Putamen (tissue), 1 donor: ENCODE data around the gene IRF1.
"Not testable (repeated sequence)": the region's sequence is repeated elsewhere in the genome, so short reads cannot be mapped to it uniquely, and the experiment has no call there.

Experiments
- DNase-seq: peaks from one replicate; pipeline ENCODE4 v3.0.0-alpha.2; 2016; ENCODE audit warnings: low spot score

The IRF1 gene

DNA sequence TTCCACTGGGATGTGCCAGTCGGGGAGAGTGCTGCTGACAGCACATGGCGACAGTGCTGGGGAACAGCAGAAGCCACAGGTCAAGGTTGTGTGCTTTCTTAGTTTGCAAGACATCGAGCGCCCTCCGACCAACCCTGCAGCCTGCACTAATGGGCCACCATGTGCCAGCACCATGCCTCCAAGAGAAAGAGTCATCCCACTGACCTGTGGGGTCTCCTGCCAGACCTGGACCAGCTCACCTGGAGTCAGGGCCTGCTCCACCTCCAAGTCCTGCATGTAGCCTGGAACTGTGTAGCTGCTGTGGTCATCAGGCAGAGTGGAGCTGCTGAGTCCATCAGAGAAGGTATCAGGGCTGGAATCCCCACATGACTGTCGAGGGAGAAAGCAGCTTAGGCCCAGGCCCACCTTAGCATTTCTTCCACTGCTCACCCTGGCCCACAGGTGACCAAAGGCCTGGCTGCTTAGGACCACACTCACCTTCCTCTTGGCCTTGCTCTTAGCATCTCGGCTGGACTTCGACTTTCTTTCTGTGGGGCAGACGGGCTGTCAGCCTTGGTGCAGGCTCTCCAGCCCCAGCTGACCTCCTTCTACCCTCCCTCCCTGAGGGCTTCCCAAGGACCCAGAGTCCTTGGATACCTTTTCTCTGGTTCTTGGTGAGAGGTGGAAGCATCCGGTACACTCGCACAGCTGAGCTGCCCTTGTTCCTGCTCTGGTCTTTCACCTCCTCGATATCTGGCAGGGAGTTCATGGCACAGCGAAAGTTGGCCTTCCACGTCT lies 4.1 kb downstream of the IRF1 start:
- no peak for DNase-seq

DNA sequence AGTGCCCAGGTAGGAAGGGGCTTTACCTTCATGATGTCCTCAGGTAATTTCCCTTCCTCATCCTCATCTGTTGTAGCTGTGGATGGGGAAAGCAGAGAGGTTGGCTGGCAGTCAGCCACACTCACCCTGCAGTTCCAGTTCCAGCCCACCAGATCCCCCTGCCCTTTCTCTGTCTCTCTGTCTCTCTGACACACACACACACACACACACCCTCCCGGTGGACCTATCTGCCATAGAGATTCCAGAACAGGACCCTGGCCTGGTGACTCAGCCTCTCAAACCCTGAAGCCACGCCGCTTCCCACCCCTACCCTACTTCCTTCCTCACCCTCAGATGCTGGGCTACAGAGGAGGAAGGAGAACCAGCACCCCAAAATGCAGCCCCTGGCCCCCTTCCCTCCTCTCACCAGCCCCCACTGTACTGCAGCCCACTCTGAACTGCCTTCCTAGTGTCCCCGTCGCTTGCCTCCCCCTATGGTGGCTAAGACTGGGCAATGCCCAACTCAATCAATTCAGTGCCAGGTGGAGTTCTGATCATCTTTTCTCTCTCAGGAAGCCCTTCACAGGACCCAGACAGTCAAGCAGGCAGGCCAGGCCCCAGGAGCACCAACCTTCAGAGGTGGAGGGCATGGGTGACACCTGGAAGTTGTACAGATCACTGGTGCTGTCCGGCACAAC lies 4.8 kb downstream of the IRF1 start:
- no peak for DNase-seq

GRCh38 chr5:132484876-132485640 lies 5.5 kb downstream of the IRF1 start:
- DNase-seq: not testable (repeated sequence)

DNA sequence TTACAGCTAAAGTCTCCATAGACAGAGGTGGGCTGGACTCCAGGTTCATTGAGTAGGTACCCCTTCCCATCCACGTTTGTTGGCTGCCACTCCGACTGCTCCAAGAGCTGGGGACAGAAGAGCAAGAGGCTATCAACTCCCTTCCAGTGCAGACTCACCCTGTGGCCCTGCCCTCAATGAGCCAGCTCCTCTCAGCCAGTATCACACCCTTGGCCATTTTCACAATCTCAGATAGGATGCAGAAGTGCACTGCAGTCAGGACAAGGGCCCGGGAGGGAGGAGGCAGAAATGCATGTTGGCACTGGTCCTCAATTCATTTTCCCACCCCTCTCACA lies 6.2 kb downstream of the IRF1 start:
- DNase-seq: no peak

GRCh38 chr5:132483661-132484390 lies 6.7 kb downstream of the IRF1 start:
- no peak for DNase-seq

DNA sequence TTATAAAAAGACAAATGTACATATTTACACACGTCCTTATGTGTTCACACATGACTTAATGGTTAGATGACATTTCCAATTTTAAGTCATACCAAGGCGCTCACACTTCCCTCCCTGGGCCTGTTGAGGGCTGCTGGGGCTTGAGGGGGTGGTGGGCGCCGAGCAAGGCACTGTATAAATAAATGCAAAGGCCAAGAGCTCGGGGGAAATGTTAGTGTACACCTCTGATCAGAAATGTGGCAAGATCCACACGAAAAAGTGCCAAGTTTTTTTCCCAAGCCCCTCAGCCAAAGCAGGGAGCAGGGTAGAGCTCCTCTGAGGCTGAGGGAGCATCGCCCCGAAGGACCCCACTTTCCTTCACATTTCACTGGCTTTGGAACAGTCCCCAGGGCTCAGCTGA lies 7.5 kb downstream of the IRF1 start:
- DNase-seq: no peak

DNA sequence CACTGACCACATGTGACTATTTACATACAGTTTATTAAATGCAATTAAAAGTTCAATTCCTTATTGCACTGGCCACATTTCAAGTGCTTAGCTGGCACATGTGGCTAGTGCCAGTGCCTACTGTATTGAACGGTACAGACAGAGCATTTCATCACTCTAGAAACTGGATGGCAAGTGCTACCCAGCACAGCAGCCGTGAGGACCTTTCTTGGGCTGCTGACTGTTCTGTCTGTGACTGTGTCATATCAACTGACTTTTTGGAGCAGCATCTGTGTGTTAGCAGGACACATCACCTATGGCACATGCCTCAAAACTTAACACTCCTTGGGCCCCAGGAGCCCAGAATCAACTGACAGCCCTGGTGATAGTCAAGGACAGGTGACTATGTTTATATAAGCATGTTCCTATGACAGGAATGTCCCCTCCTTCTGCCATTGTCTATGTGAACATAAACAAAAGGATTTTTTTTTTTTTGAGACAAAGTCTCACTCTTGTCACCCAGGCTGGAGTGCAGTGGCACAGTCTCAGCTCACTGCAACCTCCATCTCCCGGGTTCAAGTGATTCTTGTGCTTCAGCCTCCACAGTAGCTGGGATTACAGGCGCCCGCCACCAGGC lies 8.9 kb downstream of the IRF1 start:
- no peak for DNase-seq

DNA sequence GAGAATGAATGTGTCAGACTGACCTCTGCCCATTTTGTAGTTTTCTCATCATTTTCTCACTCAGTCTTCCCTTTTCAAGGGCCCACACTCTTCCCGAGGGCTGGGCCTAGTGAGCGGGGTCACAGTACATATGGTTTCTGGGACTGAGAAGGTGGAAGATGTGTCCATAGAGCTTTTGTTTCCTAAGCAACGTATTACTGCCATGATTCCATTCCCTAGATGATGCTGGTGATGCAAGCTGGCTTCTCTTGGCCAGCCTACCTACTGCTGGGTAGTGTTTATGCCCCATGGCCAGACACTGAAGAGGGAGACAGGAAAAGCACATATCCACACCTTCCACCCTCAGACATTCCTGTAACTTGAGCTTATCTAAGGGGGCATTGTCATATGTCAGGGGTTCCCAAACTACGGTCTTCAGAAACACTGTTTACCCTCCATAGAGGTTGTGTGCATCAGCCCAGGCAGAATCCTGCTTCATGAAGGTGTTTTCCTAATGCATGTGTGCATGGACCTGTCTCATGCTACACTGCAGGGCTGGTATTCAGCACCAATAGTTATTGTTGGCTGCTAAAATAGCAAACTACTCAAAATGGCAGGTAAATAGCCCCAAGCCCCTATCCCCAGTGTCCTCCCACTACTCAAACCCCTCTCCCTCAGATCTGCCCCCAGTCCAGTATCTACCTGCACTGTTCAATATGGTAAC lies 9.5 kb downstream of the IRF1 start:
- no peak for DNase-seq

DNA sequence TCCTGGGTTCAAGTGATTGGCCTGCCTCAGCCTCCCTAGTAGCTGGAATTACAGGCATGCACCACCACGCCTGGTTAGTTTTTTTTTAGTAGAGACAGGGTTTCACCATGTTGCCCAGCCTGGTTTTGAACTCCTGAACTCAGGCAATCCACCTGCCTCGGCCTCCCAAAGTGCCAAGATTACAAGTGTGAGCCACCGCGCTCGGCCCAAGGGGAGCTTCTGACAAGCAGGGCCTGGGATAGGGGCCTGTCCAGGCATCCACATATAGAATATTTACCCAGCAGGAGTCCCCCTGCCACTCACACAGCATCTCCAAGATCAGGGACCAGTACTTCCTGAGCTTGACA lies 10.1 kb downstream of the IRF1 start:
- DNase-seq: no peak

GRCh38 chr5:132480042-132480441 lies 10.5 kb downstream of the IRF1 start:
- no peak for DNase-seq

DNA sequence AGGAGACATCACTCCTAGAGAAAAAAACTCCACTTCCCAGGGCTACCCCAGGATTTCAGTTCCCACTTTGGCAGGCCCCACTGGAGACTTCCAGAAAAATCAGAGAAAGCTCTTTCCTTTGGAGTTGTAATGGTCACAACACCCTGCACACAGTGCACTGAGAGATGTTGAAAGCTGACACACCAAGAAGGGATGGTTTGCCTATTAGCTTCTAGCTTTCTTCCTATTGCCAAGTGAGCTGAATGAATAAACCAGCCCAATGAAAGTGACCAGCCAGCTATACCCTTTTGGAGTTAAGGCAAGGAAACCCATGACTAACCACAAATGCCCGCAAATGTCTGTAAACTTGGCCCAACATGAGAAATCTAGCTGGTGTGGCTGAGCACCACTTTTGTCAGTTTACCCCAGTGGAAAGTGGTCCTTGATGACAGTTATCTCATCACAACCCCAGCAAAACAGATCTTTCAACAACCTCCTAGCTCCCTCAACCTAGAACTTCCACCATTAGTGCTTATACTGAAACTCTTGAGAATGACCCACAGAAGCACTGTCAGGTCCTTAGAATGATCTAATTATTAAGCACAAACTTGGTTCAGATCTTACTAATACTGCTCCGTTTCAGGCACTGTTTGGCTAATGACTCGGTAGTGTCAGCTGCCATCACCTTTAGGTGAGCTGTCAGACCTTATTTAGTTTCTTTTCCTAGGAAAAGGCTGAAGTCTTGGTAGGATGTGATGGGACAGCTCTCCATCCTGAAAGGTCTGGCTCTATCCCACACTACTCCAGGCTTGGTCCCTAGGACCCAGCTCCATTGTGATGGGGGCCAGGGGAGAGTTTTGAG lies 11.2 kb downstream of the IRF1 start:
- no peak for DNase-seq

DNA sequence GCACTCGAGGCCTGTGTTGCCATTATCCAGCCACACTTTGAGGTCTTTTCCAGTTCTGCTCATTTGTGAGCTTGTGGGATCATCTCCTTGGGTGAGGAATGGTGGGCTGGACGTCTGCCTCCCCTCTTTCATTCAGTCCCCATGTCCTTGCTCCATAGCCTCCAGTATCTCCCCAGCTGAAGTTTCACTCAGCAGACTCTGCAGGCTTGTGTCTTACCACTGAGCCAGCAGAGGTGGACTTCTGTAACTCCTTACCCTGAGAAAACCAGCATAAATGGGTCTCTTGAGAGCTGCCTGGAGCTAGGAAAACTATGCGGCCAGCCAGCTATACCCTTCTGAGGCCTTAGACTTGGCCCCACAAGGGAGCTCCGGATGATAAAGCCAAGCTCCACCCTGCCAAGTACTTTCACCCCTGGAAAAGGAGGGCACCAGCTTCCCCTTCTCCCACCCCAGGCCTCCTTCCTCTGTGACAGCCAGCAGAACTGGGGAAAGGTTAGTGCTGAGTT lies 12.2 kb downstream of the IRF1 start:
- DNase-seq: no peak

DNA sequence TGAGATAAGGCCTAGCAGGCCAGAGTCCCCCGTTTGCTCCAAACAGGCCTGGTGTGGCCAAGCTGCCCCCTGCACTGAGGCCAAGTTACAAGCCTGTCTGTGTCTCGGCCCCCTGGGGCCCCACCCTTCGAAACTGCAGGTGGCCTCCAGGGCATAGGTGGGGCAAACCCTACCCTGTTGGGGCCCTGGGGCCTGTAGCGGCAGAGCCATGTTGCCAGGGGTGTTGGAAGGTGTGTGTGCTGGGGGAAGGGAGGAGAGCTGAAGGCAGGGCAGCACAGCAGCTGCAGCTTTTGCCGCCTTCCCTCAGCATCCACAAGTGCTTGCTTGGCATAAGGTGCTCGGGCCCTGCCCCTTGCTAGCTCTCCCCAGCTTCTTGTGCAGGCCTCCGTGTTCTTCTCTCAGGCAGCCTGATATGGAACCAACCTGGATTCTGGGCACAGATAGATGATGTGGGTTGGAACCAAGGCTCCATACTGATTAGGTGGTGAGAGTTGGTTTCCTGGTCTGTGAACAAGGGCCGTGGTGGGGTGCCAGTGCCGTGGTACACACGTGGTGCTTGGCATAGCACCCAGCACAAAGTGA lies 12.7 kb downstream of the IRF1 start:
- DNase-seq: no peak

- DNase-seq: no peak
These were observed 13.4 kb downstream of the IRF1 start for GRCh38 chr5:132476876-132477781.

DNA sequence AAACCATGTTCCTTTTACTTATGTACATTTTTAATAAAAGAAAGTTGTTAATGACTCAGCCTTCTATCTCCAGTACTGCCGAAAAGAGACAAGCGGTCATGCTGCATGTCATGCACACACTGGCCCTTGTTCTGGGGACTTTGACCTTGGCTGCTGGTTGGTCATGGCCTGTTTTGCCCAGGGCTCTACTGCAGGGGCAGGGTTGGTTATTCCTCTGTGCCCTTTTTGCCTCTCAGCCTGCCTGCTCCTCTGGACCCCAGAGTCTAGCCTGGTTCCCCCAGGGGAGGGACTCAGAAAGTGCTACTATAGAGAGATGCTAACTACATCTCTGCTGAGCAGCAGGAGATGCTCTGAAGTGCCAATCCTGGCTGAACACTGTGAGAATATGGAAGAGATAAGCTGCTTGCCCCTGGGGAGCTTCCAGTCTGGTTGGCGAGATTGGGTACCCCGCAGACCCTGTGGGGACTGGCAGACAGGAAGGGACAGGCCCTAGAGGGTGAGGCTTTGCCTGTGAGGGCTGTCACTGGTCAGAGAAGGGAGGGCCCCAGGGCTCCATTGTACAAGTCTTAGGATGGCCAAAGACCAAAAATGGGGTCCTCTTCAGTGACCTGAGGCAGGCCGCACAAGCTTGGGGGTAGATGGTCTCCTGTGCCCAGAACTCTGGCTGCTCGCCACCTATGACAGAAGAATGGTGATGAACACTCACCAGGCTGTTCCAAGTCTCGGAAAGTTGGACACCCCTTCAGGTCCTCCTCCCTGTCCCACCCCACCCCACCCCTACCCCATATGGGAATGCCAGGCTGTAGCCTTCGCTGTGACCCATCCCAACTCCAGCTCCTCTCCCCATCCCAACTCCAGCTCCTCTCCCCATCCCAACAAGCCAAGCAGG lies 14.3 kb downstream of the IRF1 start:
- DNase-seq: no peak

GRCh38 chr5:132475497-132475882 lies 15.1 kb downstream of the IRF1 start:
- no peak for DNase-seq

GRCh38 chr5:132474881-132475496 lies 15.6 kb downstream of the IRF1 start:
- no peak for DNase-seq
